ENCODE data around the gene SMIM45.

SMIM45 gene

GRCh38 chr22:41919357-41920224 is 32.4 kb upstream of the SMIM45 start (continued):
- TF ChIP-seq NRF1 (IDR thresholded peaks at IDR 0.05; ENCODE audit: low read depth, low read length) (no peak), SP4 (IDR thresholded peaks at IDR 0.05; ENCODE audit: low read length) (no peak), JUND (IDR thresholded peaks at IDR 0.05; ENCODE audit: low read length) (no peak), GABPA (IDR thresholded peaks at IDR 0.05; ENCODE audit: borderline replicate concordance, insufficient read depth, low read length) (no peak), KDM5A (IDR thresholded peaks at IDR 0.05; ENCODE audit: low read length) (no peak), GTF2F1 (IDR thresholded peaks at IDR 0.05; ENCODE audit: borderline replicate concordance, low read depth, low read length) (no peak), BACH1 (IDR thresholded peaks at IDR 0.05; ENCODE audit: low read length) (peak; percentile 57; the same call in 1 of the 2 replicates), EP300 (IDR thresholded peaks at IDR 0.05; ENCODE audit: borderline replicate concordance in 1 of 2, low read depth in 2 of 2, low read length in 2 of 2) (no peak), ZNF274 (IDR thresholded peaks at IDR 0.05; ENCODE audit: borderline replicate concordance, extremely low read depth, low read length) (no peak), RAD21 (IDR thresholded peaks at IDR 0.05 in 1 of 2, conservative IDR thresholded peaks at IDR 0.05 in 1 of 2; ENCODE audit: low read depth in 2 of 2, low read length in 2 of 2) (no peak), CTCF (IDR thresholded peaks at IDR 0.05; ENCODE audit: control extremely low read depth in 1 of 3, insufficient read depth in 1 of 3, low read depth in 1 of 3, low read length in 3 of 3) (no peak), CHD1 (IDR thresholded peaks at IDR 0.05; ENCODE audit: low read depth, low read length) (no peak), TAF7 (optimal IDR thresholded peaks at IDR 0.05; ENCODE audit: borderline replicate concordance, low read depth, low read length) (no peak), SIRT6 (IDR thresholded peaks at IDR 0.05; ENCODE audit: low read length) (no peak), TBP (IDR thresholded peaks at IDR 0.05; ENCODE audit: low read depth, low read length) (no peak), PHF8 (conservative IDR thresholded peaks at IDR 0.05; ENCODE audit: low read depth, low read length) (no peak; the same call in 1 of the 2 replicates), TAF1 (IDR thresholded peaks at IDR 0.05; ENCODE audit: low read depth, low read length) (no peak), SRF (IDR thresholded peaks at IDR 0.05; ENCODE audit: low read depth, low read length) (no peak), BCL11A (IDR thresholded peaks at IDR 0.05; ENCODE audit: low read depth in 2 of 2, low read length in 2 of 2) (no peak), CHD2 (IDR thresholded peaks at IDR 0.05; ENCODE audit: low read length) (no peak), POLR2AphosphoS5 (IDR thresholded peaks at IDR 0.05; ENCODE audit: low read depth, low read length) (0 out of 2 replicates have a peak, but pooled peaks have one; percentile 18)
- TF ChIP-seq, protein P1, sequence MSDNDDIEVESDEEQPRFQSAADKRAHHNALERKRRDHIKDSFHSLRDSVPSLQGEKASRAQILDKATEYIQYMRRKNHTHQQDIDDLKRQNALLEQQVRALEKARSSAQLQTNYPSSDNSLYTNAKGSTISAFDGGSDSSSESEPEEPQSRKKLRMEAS (IDR thresholded peaks at IDR 0.05): peak; percentile 44; the same call in 1 of the 2 replicates

All from H1 (cell line).